SK-N-MC (cell line): ENCODE measurements around the gene OCEL1.
A peak's percentile ranks its signal among the peaks of the same experiment; 100 is the strongest.

ENCODE experiments used
- DNase-seq: peaks from one replicate; pipeline ENCODE4 v3.0.0-alpha.2; 2011; ENCODE audit warnings: low read depth, low spot score
- H3K27ac ChIP-seq: fragments of 200-600 bp; sonication (generic); 2 replicates; pipeline ENCODE4 v1.5.1; 2016; ENCODE audit warnings: mixed run types
- H3K36me3 ChIP-seq: fragments of 200-600 bp; sonication (generic); 2 replicates; pipeline ENCODE4 v1.6.1; 2017; ENCODE audit warnings: antibody characterized with exemption, low read length, mixed read lengths; ENCODE audit not compliant: insufficient read depth
- H3K4me3 ChIP-seq: fragments of 200-600 bp; sonication (generic); 2 replicates; pipeline ENCODE4 v1.5.1; 2016
- H3K9ac ChIP-seq: fragments of 200-600 bp; sonication (generic); 2 replicates; pipeline ENCODE4 v1.8.0; 2017; ENCODE audit warnings: mixed run types, mixed read lengths; ENCODE audit not compliant: insufficient read length
- H3K9me3 ChIP-seq: fragments of 200-600 bp; sonication (generic); 2 replicates; pipeline ENCODE4 v1.6.1; 2017; ENCODE audit warnings: low read depth, mild to moderate bottlenecking, antibody characterized with exemption, low read length, moderate library complexity, mixed read lengths
- EZH2 ChIP-seq: fragments of 200-600 bp; sonication (generic); IDR thresholded peaks from one replicate; pipeline ENCODE4 v1.6.1; 2017; ENCODE audit warnings: antibody characterized with exemption
- FOXP2 ChIP-seq: optimal IDR thresholded peaks from 2 replicates; pipeline ENCODE3; 2011; ENCODE audit warnings: mild to moderate bottlenecking, moderate library complexity; ENCODE audit not compliant: insufficient read depth; ENCODE audit errors: extremely low read length, control extremely low read depth
- POLR2AphosphoS5 ChIP-seq: IDR thresholded peaks from 2 replicates; pipeline ENCODE4 v1.6.1; 2012; ENCODE audit warnings: mild to moderate bottlenecking, low read depth, low read length, borderline replicate concordance

Gene OCEL1

GRCh38 chr19:17242431-17243208 is 16.6 kb downstream of the OCEL1 start:
- Histone ChIP-seq H3K36me3 (no peaks in the 10 kb centered on the region), H3K4me3 (no peak overlapping the region), H3K27ac (no peak overlapping the region), H3K9ac (no peak overlapping the region), H3K9me3 (no peaks in the 10 kb centered on the region)
- no peak for TF ChIP-seq EZH2
- DNase-seq = no peak

DNA sequence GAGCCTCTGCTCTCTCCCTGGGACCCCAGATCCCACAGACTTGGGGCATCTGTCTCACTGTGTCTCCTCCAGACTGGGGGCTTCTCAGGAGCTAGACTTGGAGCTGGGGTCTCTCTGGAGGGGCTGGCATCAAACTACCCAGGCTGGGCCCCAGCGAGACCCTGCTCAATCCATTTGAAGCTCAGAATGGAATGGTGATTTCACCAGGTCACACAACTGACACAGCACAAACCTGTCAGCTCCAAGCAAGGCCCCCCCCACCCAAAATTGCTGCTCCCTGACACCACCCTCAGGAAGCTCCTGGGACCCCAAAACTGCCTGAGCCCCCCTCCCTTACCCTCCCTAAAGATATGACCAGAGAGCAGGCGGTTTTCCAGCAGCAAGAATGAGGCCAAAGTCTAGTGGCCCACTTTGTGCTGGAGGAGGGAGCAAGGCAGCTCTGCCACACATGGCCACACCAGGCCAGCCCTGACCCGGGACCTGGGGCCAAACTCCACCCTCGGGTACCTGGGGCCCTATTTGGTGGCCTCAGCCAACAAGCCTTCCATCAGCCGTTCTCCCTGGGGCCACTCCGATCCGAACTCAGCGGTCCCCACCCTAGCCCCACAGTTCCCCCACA is 17.3 kb downstream of the OCEL1 start:
- no peak for DNase-seq
- no peaks in the 10 kb centered on the region for H3K36me3 ChIP-seq
- no peak overlapping the region for H3K9ac ChIP-seq
- TF ChIP-seq POLR2AphosphoS5 (no peak), FOXP2 (no peak), EZH2 (no peak)
- no peaks in the 10 kb centered on the region for H3K9me3 ChIP-seq
- no peak overlapping the region for H3K27ac ChIP-seq
- peak overlapping the region; percentile 72 for H3K4me3 ChIP-seq

DNA sequence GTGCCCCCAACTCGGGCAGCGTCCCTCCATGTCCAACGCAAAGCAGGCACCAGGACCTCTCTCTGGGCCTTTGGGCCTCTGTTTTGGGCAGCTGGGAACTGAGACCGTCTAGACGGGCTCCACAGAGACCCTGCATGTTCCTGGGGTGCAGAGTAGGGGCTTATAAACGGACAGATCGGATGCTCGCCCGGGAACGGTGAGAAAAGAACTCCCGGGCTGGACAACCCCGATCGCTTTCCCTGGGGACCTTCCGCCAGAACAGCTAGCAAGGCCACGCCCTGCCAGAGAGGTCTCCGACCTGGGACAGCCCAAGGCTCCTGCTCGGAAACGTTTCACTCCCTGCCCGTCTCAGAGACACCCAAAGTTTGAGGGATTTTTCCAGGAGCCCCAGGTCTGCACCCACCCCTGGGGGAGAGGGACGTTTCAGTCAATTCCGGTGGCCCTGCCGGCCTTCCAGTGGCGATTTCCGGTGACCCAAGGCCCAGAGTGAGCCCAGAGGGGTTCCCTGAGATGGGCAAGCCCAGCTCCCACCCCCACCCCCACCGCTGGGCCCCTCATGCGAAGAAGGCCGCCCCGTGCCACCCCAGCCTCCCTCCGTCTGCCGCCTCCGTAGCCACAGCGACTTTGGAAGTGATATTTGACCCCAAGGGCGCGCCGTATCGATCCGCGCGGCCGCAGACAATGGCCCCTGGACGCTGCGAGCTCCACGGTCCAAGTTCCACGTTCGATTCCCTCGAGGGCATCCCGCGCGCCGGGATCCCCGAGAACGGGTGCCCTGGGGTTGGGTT is 18.0 kb downstream of the OCEL1 start:
- H3K27ac ChIP-seq = no peak overlapping the region
- no peak for DNase-seq
- H3K9me3 ChIP-seq = no peaks in the 10 kb centered on the region
- no peak for TF ChIP-seq FOXP2
- no peak for TF ChIP-seq POLR2AphosphoS5
- TF ChIP-seq EZH2 = no peak
- H3K36me3 ChIP-seq = no peaks in the 10 kb centered on the region
- H3K9ac ChIP-seq = no peak overlapping the region
- H3K4me3 ChIP-seq = peak overlapping the region; percentile 72

GRCh38 chr19:17244618-17245534 is 18.9 kb downstream of the OCEL1 start:
- DNase-seq = no peak
- Histone ChIP-seq H3K9ac (no peak overlapping the region), H3K4me3 (peak overlapping the region; percentile 72), H3K9me3 (no peaks in the 10 kb centered on the region), H3K27ac (no peak overlapping the region), H3K36me3 (no peaks in the 10 kb centered on the region)
- no peak for TF ChIP-seq EZH2
- TF ChIP-seq FOXP2 = no peak
- no peak for TF ChIP-seq POLR2AphosphoS5

GRCh38 chr19:17245535-17245984 is 19.5 kb downstream of the OCEL1 start, which contains the start of gene NR2F6:
TSS of gene NR2F6 (minus strand) at chr19:17245919. CDS start at chr19:17245220, 699 bp downstream.
- H3K27ac ChIP-seq = peak within 1 kb of the TSS; percentile 50; the same call in 1 of the 2 replicates
- H3K36me3 ChIP-seq = no peaks in the 10 kb centered on the region
- no peaks in the 10 kb centered on the region for H3K9me3 ChIP-seq
- H3K9ac ChIP-seq = peak within 1 kb of the TSS; percentile 71
- DNase-seq = no peak
- peak within 1 kb of the TSS; percentile 81 for H3K4me3 ChIP-seq
- TF ChIP-seq POLR2AphosphoS5 (no peak), FOXP2 (no peak), EZH2 (no peak)

DNA sequence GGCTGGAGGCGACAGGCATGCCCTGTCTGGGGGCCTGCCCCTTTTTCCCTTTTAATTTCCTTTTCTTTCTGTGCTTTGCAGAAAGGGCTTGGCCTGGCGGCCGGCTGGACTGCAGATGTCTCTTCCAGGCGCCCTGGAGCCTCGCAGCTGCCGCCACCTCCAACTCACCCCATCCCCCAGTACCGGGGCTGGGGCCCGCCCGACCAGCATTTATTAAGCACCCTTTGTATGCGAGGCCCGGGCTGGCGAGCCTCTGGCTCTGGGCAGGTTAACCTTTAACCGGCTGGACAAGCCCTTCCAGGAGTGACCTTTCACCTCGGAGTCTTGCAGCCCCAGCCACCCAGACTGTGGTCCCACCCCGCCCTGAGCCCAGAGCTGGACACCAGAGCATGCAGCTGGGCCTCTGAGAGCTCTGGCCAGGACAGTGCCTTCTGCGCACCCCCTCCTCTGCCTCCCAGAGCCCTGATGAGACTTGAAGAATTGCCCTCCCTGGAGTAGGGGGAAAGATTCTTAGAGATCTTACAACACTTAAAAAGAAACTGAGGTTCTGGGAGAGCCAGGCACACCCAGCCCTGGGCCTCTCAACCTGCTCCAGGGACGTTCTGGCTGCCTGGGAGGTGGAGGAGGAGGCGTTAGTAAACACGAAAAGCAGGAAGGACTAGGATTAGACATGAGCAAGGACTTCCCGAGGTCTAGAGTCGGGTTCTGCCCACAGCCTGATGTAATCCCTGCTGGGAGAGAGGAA is 20.8 kb downstream of the OCEL1 start:
- DNase-seq = no peak
- peak overlapping the region; percentile 71 for H3K9ac ChIP-seq
- no peak for TF ChIP-seq FOXP2
- no peak for TF ChIP-seq POLR2AphosphoS5
- no peak for TF ChIP-seq EZH2
- no peak overlapping the region for H3K27ac ChIP-seq
- no peaks in the 10 kb centered on the region for H3K36me3 ChIP-seq
- peak overlapping the region; percentile 81 for H3K4me3 ChIP-seq
- H3K9me3 ChIP-seq = no peaks in the 10 kb centered on the region

DNA sequence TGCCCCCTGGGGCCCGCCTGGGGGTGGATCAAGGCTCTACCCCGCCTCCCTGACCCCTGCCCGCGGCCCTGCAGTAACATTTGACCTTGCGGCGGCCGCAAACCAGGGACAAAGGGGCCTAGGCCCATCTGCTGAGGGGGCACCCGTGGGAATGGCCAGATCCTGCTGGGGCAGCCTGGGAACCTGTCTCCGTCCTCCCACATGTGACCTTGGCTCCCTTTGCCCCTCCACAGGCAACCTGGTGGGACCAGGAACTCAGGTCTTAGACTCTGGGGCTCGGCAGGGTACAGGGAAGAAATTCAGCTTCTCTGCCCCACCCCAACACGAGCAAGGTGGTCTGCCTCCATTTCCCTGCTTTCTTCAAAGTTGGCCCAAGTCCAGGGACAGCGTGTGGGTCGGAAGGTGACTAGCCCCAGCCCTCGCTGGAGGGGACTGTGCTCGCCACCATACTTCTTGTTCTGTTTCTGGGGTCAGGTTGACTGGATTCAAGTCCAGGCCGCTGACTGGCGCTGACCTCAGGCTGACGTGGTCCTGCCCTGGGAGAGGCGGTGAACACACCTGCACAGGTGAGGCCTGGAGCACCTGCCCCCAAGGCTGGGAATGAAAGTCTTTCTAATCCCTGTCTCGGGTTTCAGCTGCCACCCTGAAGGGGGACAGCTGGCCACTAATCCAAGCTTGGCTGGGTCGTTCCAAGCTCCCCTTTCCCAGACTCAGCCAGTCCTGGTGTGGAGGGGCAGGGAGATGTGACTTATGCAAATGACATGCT is 22.2 kb downstream of the OCEL1 start:
- H3K36me3 ChIP-seq = no peaks in the 10 kb centered on the region
- H3K27ac ChIP-seq = no peak overlapping the region
- TF ChIP-seq POLR2AphosphoS5 (no peak), EZH2 (no peak), FOXP2 (no peak)
- DNase-seq = no peak
- H3K4me3 ChIP-seq = no peak overlapping the region
- H3K9ac ChIP-seq = no peak overlapping the region
- H3K9me3 ChIP-seq = no peaks in the 10 kb centered on the region
